Activated CD4-positive, alpha-beta T cell treated with anti-CD3 and anti-CD28 coated beads, Interleukin-2, amount 50 U/mL, for 16 hours (primary cell): ENCODE data around the gene TMEM258.
A peak's percentile ranks its signal among the peaks of the same experiment; 100 is the strongest.

Experiments
- DNase-seq: peaks from one replicate; pipeline ENCODE4 v3.0.0-alpha.2; 2020

Gene TMEM258

DNA sequence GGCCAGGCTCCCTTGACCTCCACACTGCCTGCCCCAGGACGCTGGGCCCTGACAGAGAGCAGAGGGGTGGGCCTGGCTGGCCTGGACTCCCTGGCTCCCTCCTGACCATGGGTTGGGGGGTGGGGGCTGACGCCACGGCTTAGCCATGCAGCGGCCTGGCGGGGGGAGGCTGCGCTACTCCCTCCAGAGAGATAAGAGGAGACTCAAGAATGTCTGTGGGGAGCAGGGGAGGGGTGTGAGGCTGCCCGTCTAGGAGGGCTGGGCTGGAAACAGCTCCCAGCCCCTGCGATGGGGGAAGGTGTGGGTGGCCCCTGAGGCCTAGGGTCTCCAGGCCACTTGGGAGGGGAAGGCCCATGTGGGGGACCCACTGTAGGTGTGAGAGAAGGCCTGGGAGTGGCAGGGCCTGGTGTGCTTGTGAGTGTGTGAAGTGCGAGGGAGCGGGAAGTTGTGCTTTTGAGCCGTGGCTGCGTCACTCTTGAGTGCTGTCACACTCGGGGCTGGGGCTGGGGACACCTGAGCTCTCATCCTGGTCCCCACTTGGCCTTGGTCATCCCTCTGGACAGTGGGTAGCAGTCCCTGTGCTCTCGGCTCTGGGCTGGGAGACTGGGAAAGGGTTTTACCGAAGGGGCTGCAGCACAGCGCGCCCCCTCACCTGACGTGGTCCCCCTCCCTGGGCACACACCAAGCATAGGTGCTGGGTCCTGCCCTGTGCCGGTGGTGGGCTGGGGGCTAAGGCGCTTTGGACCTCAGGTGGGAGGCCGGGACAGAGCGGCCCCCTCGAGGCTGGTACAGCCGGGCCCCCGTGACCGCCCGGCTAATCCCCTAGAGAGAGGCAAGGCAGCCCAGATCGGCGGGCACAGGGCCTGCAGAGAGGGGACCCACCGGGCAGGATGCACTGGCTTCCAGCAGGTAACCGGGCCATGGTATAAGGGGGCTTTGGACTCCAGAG lies 37.6 kb downstream of the TMEM258 start:
- no peak for DNase-seq

DNA sequence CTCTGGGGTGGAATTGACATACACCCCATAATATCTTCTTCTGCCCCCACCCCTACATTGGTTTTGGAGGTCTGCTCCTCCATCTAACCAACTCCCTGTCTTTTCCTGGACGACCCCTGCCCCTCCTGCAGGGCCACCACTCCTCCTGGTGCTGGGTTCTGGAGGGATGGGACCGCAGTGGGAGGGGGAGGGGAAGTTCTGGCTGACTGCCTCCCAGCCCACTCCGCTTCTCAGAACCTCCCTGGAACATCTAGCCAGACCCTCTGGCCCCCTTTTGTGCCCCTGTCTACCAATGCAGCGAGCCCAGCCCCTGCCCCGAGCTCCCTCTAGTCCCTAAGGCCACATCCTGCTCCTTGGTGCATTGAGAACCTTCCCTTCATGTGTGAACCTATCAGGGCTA lies 38.7 kb downstream of the TMEM258 start:
- DNase-seq = no peak

DNA sequence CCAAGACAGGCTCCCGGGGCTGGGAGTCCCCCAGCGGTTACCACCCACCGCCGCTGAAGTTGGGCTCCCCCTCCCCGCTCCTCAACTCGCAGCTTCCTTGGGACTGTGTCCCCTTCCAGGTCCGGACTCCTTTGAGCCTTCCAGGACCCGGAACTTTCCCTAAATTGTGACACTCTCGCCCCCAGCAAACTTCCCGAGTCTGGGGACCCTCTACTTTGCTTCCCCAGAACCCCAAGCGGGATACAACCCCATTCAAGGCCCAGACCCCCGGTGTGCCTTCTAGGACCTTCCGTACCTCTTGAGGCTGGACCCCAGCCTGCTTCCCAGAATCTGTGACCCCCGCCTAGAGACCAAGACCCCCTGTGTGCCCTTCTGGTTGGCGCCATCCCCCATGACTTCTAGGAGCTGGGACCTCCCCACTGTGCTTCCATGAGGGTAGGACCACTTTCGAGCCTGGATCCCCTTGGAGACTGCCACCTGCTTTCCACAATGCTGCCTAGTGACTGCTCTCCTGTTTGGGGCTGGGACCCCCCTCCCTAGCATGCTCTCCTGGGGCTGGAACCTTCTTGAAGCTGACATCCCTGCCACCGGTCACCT lies 39.4 kb downstream of the TMEM258 start:
- DNase-seq = no peak

DNA sequence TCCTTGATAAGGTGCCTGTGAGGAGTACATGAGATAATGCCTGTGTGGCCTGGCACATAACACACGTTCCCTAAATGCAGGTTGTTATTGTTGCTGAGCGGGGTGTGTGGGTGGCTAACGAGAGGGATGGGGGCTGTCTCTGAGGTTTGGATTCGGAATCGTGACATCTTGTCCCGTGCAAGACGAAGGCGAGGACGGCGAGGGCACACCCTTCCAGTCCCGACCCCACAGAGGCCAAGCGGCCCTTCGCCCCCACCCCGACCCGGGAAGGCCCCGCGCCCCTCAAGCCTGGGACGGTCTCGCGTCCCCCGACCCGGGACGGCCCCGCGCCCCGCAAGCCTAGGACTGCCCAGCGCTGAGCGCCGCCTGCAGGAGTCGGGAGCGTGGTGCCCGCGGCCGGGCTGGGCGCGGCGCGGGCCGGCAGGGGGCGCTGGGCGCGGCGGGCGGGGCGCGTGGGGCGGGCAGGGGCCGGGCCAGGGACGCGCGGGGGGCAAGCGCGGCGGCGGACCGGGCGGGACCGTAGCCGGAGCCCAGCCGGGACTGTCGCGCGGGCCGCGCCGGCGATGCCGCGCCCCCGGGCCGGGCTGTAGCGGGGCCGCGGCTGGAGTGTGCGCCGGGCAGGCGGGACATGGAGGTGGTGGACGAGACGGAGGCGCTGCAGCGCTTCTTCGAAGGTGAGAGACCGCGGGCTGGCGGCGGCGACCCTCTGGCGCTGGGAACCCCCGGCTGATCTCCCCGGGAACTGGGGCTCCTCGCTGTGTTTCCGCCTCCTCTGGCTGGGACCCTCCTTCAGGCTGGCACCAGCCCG lies 40.1 kb downstream of the TMEM258 start, which contains the start of gene MYRF:
Gene MYRF, plus strand, starts transcription at position 520 of the 808 bp plus-strand sequence. Its CDS starts 109 bp downstream, at position 629.
- peak; percentile 47 for DNase-seq

DNA sequence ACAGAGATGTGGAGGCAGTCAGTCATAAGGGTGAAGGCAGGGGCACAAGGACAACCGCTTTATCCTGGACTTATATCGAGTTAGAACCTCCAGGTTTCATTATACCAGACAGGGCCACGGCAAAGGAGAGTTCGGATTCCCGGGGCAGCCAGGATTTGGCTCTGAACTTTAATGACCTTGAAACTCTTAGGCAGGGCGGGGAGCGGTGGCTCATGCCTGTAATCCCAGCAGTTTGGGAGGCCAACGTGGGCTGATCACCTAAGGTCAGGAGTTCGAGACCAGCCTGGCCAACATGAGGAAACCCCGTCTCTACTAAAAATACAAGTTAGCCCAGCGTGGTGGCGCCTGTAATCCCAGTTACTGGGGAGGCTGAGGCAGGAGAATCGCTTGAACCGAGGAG lies 41.0 kb downstream of the TMEM258 start:
- no peak for DNase-seq

DNA sequence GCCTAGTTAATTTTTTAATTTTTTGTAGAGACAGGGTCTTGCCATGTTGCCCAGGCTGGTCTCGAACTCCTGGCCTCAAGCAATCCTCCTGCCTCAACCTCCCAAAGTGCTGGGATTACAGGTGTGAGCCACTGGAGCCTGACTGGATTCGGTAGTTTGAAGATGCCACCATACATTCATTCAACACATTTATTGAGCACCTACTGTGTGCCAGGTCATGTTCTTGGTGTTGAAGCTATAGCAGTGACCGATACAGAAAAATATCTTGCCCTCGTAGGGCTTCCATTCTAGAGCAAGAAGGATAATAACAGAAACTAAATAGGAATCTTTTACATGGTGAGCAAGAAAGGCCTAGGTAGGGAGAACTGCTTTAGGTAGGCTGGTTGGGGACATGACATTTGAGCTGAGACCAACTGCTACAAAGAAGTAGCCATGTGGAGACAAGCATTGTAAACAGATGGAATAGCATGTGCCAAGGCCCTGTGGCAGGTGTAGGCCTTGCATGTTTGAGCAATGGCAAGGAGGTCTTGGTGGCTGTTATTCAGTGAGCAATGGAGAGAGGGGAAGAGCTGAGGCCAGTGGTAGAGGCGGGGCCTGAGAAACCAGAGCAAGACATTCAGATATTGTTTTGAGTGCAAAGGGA lies 41.6 kb downstream of the TMEM258 start:
- DNase-seq = no peak

DNA sequence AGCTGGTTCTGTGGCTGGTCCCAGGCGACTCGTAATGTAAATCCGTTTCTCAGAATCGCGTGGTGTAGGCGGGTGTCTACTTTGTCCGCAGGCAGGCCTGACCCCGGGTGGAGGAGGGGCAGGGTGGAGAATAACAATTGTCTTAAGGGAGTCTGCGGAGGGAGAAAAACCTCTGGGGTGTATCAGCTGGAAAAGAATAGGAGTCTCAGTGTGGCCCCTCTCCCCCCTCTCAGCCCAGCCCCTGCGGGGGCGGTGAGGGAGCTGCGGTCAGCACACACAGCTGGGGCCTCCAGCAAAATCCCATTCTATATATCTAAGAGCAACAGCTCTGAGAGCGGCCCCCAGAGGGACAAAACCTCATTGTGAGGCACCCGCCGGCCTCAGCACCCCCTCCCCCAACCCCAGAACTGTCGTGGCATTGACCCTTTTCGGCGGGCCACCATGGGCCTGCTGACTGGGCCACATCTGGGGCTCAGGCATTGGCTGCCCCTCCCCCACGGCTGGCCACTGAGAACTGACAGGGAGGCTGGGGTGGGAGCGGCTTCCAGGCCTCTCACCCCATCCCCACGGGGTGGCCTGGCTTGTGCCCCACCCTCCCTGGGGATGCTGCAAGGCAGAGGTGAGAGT lies 42.7 kb downstream of the TMEM258 start:
- no peak for DNase-seq

DNA sequence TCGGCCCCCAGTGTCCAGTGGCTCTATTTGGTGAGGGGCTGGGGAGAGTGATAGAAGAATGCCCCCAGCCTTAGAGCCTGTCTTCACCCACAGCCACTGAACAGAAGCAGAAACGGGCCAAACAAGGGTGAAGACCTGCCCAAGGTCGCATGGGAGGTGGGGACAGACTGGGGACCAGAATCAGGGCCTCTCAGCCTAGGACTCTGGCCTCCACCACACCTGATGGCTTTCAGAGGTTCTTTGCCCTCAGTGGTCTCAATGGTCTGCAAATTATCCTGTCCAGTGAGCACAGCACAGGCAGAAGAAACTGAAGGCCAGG lies 44.5 kb downstream of the TMEM258 start:
- DNase-seq = no peak

DNA sequence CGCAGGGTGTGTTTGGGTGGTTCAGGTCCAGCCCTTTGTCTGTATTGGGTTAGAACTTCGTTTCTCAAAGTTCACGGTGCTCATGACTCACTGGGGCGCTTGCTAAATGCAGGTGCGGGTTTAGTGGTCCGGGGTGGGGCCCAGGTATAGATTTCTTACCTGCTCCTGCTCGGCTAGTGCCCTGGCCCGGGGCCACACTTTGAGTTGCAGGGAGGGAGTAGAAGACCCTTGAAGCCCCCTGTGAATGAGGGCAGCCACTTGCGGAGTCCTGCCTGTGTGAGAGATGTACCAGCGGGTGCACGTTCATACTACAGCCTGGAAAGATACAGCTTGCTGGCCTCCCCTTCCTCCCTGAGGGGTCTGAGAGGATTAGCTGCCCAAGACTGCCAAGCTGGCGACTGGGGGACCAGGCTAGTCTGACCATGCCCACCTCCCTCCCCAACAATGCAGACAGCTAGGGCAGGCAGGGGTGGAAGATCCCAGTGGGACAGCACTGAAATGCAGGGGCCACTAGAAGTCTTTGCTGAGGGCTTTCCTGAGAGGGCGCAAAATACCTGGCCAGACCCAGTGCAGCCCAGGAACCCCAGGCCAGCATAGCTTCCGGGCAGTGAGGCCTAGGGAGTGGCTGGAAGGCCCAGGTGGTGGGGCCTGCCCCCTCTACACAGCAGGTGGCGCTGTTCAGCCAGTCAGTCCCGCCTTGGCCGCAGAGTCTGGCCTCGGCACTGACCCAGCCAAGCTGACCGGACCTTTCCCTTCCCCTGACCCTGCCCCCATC lies 45.0 kb downstream of the TMEM258 start:
- peak; percentile 38 for DNase-seq

DNA sequence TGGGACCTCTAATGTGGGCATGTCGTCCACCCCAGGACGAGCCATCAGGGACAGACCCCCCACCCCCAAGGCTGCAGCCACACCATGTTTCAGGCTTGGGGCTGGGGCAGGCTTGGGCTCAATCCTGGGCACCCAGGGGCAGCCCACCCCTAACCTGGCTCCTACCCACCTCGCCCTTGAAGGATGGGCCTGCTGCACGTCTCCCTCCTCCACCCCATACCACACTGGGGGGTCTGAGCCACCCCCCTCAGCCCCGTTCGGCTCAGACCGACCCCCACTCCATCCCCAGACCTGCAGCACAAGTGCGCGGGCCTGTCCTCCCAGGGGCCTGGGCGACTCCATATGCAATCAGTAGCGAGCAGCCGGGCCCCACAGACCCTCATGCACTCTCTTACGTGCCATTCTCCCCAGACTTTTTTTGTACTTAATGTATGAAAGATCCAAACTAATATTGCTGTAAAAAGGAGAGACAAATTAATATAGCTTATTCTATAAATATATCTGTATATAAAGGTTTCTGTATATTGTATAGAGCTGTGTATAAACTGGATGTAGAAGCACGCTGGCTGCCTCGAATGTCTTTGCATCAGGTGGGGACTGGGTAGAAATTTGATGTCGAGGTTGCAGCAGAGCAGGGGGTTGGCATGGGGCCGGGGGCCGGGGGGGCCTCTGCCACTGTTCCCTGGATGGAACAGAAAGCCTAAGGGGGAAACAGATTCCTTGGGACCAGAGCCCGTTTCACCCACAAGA lies 45.8 kb downstream of the TMEM258 start:
- DNase-seq = no peak

DNA sequence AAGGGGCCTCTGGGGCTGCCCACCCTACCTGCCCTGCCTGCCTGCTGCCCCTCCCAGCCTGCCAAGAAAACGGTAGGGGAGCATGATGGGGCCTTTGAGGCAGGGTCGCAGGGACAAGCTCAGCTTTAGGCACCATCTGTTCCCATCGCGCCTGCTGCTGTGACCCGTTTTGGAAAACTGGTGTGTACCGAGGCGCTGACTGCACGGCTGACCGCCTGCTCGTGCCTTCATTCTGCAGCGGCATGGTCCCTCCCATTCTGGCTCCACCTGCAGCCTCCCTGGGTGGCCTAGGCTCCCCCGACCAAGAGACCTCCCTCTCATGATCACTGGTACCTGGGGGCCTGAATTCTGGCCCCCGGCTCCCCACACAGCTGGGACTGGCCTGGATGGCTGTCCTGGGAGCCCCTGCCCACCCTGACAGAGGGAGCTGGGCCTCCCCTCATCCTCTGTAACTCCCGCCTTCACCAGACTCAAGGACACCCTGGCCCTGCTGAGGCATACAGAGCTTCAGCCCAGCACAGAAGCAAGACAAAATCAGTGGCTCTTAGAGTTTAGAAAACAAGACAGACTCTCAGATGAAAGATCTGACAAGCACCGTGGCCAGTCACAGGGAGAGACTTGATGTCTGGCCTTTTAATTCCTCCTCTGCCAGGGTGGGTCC lies 46.5 kb downstream of the TMEM258 start:
- no peak for DNase-seq

DNA sequence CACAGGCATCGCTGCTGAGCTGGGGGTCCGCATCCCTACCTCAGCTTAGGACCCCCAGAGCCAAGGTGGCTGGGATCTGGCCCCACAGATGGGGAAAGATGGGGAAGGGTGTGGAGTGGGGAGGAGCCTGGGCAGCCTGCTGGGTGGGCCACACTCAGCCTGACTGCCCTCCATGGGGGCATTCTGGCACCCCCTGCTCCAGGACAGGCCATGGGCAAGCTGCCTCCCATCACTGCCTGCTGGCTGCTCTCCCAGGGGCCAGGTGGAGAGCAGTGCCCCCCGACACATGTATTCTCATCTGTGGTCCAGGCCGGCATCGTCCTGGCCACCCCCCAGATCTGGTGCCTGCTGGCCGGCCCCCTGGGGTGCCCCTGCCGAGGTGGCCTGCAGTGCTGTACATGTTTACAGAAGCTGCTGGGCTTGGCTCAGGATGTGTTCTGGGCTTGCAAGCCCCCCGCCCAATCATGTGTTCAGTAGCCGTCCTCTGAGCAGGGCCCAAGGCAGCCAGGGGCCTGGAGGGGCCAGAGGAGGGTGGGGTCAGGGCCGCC lies 47.7 kb downstream of the TMEM258 start:
- no peak for DNase-seq

DNA sequence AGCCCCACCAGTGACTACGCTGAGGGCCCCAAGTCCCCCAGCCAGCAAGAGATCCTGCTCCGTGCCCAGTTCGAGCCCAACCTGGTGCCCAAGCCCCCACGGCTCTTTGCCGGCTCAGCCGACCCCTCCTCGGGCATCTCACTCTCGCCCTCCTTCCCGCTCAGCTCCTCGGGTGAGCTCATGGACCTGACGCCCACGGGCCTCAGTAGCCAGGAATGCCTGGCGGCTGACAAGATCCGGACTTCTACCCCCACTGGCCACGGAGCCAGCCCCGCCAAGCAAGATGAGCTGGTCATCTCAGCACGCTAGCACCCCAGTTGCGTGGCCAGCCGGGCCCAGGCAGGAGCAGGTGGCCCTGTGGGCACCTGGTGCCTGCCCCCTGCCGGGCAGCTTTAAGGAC lies 48.2 kb downstream of the TMEM258 start:
- no peak for DNase-seq

DNA sequence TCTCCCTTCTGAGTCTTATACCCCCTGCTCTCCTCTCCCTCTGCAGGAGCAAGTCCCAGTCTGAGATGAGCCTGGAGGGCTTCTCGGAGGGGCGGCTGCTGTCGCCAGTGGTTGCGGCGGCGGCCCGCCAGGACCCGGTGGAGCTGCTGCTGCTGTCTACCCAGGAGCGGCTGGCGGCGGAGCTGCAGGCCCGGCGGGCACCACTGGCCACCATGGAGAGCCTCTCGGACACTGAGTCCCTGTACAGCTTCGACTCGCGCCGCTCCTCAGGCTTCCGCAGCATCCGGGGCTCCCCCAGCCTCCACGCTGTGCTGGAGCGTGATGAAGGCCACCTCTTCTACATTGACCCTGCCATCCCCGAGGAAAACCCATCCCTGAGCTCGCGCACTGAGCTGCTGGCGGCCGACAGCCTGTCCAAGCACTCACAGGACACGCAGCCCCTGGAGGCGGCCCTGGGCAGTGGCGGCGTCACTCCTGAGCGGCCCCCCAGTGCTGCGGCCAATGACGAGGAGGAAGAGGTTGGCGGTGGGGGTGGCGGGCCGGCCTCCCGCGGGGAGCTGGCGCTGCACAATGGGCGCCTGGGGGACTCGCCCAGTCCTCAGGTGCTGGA lies 48.8 kb downstream of the TMEM258 start:
- no peak for DNase-seq

DNA sequence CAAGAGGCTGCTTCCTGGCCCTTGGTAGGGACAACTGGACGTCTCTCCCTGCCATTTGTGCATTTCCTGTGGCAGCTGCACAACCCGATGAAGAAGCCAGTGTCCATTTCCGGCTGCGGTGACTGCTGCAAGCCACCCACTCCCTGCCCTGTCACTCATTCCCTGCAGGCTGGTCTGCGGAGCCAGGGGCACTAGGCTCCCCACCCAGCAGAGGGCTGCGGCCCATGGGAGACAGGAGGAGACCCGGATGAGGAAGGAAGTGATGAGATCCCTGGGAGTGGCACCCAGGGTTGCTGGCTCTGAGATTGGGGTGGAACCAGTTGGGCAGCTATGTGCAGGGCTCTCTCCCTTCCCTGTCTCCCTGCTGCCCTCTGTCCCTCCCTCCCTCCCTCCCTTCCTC lies 50.0 kb downstream of the TMEM258 start:
- no peak for DNase-seq

DNA sequence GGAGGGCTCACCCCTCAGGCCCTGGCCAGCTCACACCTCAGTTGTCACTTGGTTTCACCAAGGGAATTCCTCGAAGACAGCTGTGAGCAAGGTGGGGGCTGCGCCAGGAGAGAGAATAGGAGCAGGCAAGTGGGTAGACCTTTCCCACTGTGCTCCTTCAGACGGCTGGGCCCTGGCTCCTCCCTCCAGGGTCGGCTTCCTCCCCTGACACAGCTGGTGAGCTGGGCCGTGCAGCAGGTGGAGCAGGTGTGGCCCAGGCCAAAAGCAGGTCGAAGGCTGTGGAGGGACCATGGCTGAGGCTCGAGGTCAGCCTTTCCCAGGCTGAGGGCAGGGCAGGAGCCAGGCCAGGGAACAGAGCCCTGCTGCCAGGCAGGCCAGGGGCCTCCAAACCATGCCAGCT lies 52.4 kb downstream of the TMEM258 start:
- DNase-seq = no peak

DNA sequence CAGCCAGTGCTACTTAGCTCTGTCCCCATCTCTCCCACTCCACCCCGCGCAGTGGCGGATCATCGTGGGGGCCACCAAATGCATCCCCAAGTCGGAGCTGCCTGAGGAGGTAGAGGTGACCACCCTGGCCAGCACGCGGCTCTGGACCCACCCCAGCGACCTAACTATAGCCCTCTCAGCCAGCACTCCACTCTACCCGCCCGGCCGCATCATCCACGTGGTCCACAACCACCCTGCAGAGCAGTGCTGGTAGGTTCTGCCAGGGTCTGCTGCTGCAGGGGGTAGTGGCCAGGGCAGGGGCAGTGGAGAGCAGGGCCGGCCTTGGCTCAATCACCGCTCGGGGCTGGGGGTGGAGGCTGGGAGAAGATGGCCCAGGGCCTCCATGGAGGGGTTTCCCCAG lies 53.0 kb downstream of the TMEM258 start:
- DNase-seq = no peak
